ENCODE data around the gene CLIP3. TPM values are rescaled to one million over a fixed set of nuclear protein-coding genes. Genes with fewer than 3 reads are reported as not detected.

Gene CLIP3
- total and polyA plus RNA-seq, 9 of the 15 experiments (the other 6 are each of a cell fraction or from before 2014, with no cell fraction given): 0.01 to 0.50 (median 0.15) TPM; not detected in 1

DNA sequence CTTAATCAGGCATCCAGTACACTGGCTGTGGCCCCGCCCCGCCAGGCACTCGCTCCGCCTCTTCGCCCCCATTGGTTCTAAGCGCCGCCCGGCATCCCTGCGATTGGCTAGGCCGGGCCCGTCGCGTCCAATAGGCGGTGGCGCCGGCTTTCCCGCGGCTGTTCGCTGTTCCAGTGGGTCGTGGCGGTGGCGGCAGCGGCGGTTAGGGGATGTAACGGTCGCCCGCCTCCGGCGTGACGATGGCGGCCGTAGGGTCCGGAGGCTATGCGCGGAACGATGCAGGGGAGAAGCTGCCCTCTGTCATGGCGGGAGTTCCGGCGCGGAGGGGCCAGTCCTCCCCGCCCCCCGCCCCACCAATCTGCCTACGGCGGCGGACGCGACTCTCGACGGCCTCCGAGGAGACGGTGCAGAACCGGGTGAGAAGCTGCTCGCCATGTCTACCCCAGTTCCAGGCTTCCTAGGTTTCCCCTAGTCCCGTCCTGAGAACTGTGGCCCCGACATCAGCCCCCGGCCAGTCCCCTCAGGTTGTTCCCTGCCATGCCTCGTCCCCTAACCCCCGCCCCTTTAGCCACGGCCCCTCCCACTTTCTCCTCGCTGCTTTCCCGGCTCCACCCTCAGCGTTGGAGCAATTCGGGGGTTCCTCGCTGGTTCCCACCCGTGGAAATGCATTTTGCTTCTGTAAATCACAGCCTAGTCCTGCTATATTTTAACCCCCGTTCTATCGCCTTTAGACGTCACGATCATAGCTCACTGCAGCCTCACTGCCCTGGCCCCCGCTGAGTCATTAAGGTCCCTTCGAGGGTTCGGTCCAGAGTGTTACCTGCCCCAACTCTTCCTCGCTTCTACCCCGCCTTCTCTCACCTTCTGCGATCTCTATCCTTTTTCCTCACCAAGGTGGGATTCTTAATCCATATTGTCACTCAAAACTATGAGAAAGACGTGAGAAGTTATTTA lies 22.3 kb upstream of the CLIP3 start, which contains the start of gene WDR62 (continued):
- TF ChIP-seq TAF7 (tag; IDR thresholded peaks at IDR 0.05) (0 out of 2 replicates have a peak, but pooled peaks have one; percentile 17), ZNF174 (CRISPR knock-in tag; IDR thresholded peaks at IDR 0.05) (no peak), TCF7L2 (IDR thresholded peaks at IDR 0.05; ENCODE audit: low read depth, low read length) (no peak), ZNF785 (CRISPR knock-in tag; IDR thresholded peaks at IDR 0.05) (no peak), SRSF3 (IDR thresholded peaks at IDR 0.05; ENCODE audit: insufficient read depth, low read length) (no peak), ZNF232 (CRISPR knock-in tag; IDR thresholded peaks at IDR 0.05) (no peak), HDAC3 (IDR thresholded peaks at IDR 0.05; ENCODE audit: borderline replicate concordance, partially characterized antibody) (no peak), SP2 (IDR thresholded peaks at IDR 0.05; ENCODE audit: extremely low read depth, low read depth, low read length, poor library complexity, severe bottlenecking) (peak; percentile 57), MGA (IDR thresholded peaks at IDR 0.05) (peak; percentile 79), MEF2A (IDR thresholded peaks at IDR 0.05; ENCODE audit: control insufficient read depth, low read depth, low read length) (no peak), MED1 (CRISPR knock-in tag; IDR thresholded peaks at IDR 0.05; ENCODE audit: borderline replicate concordance) (no peak), TCF7 (IDR thresholded peaks at IDR 0.05; ENCODE audit: borderline replicate concordance) (no peak), XRCC5 (IDR thresholded peaks at IDR 0.05; ENCODE audit: low read depth, low read length) (0 out of 2 replicates have a peak, but pooled peaks have one; percentile 9), HOMEZ (CRISPR knock-in tag; IDR thresholded peaks at IDR 0.05) (no peak)

Measured in K562 (cell line).